ENCODE data around the gene SLAIN1.

The SLAIN1 gene

GRCh38 chr13:77714119-77714755 is 16.8 kb downstream of the SLAIN1 start:
- DNase-seq (ENCODE audit: low read depth in 3 of 3): no peak

- DNase-seq (ENCODE audit: low read depth in 3 of 3): no peak
These were observed 17.9 kb downstream of the SLAIN1 start for GRCh38 chr13:77715233-77715891.

GRCh38 chr13:77716692-77717091 is 19.2 kb downstream of the SLAIN1 start:
- no peak for DNase-seq (ENCODE audit: low read depth in 3 of 3)

- no peak for DNase-seq (ENCODE audit: low read depth in 3 of 3)
These were observed 20.0 kb downstream of the SLAIN1 start for GRCh38 chr13:77717508-77717907.

- DNase-seq (ENCODE audit: low read depth in 3 of 3): no peak
These were observed 21.6 kb downstream of the SLAIN1 start for GRCh38 chr13:77719128-77719527.

GRCh38 chr13:77720988-77721387 is 23.5 kb downstream of the SLAIN1 start:
- no peak for DNase-seq (ENCODE audit: low read depth in 3 of 3)

- DNase-seq (ENCODE audit: low read depth in 3 of 3): no peak
These were observed 26.6 kb downstream of the SLAIN1 start for GRCh38 chr13:77724092-77724491.

- DNase-seq (ENCODE audit: low read depth in 3 of 3): no peak
These were observed 27.6 kb downstream of the SLAIN1 start for GRCh38 chr13:77725071-77725470.

GRCh38 chr13:77728265-77729125 is 31.0 kb downstream of the SLAIN1 start:
- no peak for DNase-seq (ENCODE audit: low read depth in 3 of 3)

GRCh38 chr13:77729502-77730221 is 32.2 kb downstream of the SLAIN1 start:
- peak in 2 of 3 donors; percentile 10 to 25 for DNase-seq (ENCODE audit: low read depth in 3 of 3)

GRCh38 chr13:77730572-77730971 is 33.1 kb downstream of the SLAIN1 start:
- DNase-seq (ENCODE audit: low read depth in 3 of 3): no peak

- no peak for DNase-seq (ENCODE audit: low read depth in 3 of 3)
These were observed 34.8 kb downstream of the SLAIN1 start for GRCh38 chr13:77732287-77732686.

- no peak for DNase-seq (ENCODE audit: low read depth in 3 of 3)
These were observed 36.2 kb downstream of the SLAIN1 start for GRCh38 chr13:77733674-77734073.

GRCh38 chr13:77737583-77738200 is 40.2 kb downstream of the SLAIN1 start:
- DNase-seq (ENCODE audit: low read depth in 3 of 3): peak in 1 of 3 donors; percentile 5

- no peak for DNase-seq (ENCODE audit: low read depth in 3 of 3)
These were observed 42.7 kb downstream of the SLAIN1 start for GRCh38 chr13:77740097-77740735.

GRCh38 chr13:77740931-77741596 is 43.6 kb downstream of the SLAIN1 start:
- DNase-seq (ENCODE audit: low read depth in 3 of 3): no peak

- DNase-seq (ENCODE audit: low read depth in 3 of 3): no peak
These were observed 44.1 kb downstream of the SLAIN1 start for GRCh38 chr13:77741597-77741972.

GRCh38 chr13:77742801-77743200 is 45.3 kb downstream of the SLAIN1 start:
- DNase-seq (ENCODE audit: low read depth in 3 of 3): no peak

- no peak for DNase-seq (ENCODE audit: low read depth in 3 of 3)
These were observed 48.3 kb downstream of the SLAIN1 start for GRCh38 chr13:77745784-77746183.

GRCh38 chr13:77749344-77749880 is 51.9 kb downstream of the SLAIN1 start:
- no peak for DNase-seq (ENCODE audit: low read depth in 3 of 3)
